ENCODE measurements around the gene SDC4. TPM values are rescaled to one million over a fixed set of nuclear protein-coding genes. Genes with fewer than 3 reads are reported as not detected.

Gene SDC4
- total RNA-seq, 1 experiment from 2014 or later, result 114 TPM

DNA sequence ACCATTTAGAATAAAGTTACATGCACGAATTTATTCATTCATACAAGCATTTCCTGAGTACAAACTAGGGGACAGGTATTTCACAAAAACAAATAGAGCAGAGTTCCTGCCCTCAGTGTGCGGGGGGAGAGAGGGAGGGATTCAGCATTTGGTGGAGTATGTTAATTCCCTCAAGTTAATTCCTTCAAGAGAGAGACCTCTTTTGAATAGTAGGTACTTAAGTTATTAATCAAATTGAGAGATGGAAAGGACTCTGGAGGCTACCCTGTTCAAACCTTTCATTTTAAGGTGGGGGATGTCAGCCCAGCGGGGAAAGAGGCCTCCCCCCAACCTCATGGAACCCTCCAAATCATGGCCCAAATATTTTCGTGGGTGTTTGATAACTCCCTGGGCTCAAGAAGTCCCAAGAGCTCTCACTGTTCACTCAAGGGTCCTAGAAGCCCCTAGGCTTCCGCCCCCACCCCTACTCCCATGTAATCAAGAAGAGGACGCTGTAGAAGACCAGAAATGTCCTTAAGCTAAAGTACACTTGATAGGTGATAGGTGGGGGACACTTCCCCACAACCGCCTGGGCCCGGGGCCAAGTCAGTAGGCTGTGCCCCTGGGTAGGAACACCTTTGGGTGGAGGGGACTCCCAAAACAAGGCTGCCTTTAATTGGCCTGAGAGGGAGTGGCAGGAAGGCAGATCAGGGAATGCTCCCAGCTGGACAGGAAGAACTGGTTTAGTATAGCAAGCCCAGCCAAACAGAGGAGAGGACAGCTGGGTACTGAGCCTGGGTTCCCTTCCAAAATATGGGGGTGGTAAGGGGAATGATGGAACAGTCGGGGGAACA lies 2.9 kb downstream of the SDC4 start:
- peak; percentile 79 to 94 for DNase-seq
- POLR2A ChIA-PET (ENCODE audit: unreplicated experiment), result interaction anchor here (0.6 to 0.9 kb wide), 3 partner anchors 32 to 274 kb away, joined by 4 to 6 read pairs (median 5); partner anchors contain the start of gene WFDC2

GRCh38 chr20:45344168-45344860 lies 3.9 kb downstream of the SDC4 start:
- DNase-seq, result peak; percentile 90 to 97
- ChIA-PET POLR2A (ENCODE audit: unreplicated experiment) (interaction anchor here (0.5 to 1.2 kb wide), 18 partner anchors 8 to 1139 kb away, joined by 3 to 14 read pairs (median 5); partner anchors contain the start of genes PIGT and TOMM34), CTCF (interaction anchor here (0.8 to 1.0 kb wide), 4 partner anchors 15 to 23 kb away, joined by 3 to 4 read pairs (median 4); partner anchors contain the start of gene SYS1)
- Histone ChIP-seq H3K79me2 (ENCODE audit: low read depth) (peaks cover 82% of the 10 kb centered on the region), H3K4me1 (replicated peaks; ENCODE audit: insufficient read depth) (peaks cover 82% of the 10 kb centered on the region), H2AFZ (no peak overlapping the region), H3K4me3 (peak overlapping the region; percentile 76), H3K4me2 (peak overlapping the region; percentile 93), H4K20me1 (ENCODE audit: insufficient read depth) (peaks cover 6% of the 10 kb centered on the region; the same call in 1 of the 2 replicates), H3K9me2 (ENCODE audit: insufficient read depth) (no peaks in the 10 kb centered on the region), H3K27me3 (ENCODE audit: insufficient read depth, low read depth) (no peaks in the 10 kb centered on the region), H3K36me3 (ENCODE audit: low read depth) (peaks cover 17% of the 10 kb centered on the region; the same call in 1 of the 2 replicates), H3F3A (ENCODE audit: insufficient read depth, low read depth) (peaks cover 70% of the 10 kb centered on the region), H3K9me3 (ENCODE audit: insufficient read depth, low read depth) (no peaks in the 10 kb centered on the region), H3K27ac (peak overlapping the region; percentile 92)
- intact Hi-C loops (cut with micrococcal nuclease; ENCODE audit: unreplicated experiment), result loop anchor here (2.0 kb wide), 3 partner anchors 16 to 434 kb away; partner anchors contain the start of gene SYS1
- TSS peak; percentile 95 for BruUV-seq (replicated peaks)
- TF ChIP-seq CTCF (conservative IDR thresholded peaks at IDR 0.05) (no peak), EZH2 (IDR thresholded peaks at IDR 0.05; ENCODE audit: low read depth) (no peak)

More for the DNA sequence above, 2.9 kb downstream of the SDC4 start:
- peak overlapping the region; percentile 76 for H3K4me3 ChIP-seq
- CTCF ChIA-PET, result interaction anchor here (0.5 kb wide), 1 partner anchor 47 kb away, joined by 10 read pairs; no protein-coding TSS in a partner anchor
- H2AFZ ChIP-seq, result no peak overlapping the region
- H3K79me2 ChIP-seq (ENCODE audit: low read depth), result peaks cover 72% of the 10 kb centered on the region
- peaks cover 6% of the 10 kb centered on the region; the same call in 1 of the 2 replicates for H4K20me1 ChIP-seq (ENCODE audit: insufficient read depth)
- peaks cover 7% of the 10 kb centered on the region; the same call in 1 of the 2 replicates for H3K36me3 ChIP-seq (ENCODE audit: low read depth)
- no peaks in the 10 kb centered on the region for H3K9me3 ChIP-seq (ENCODE audit: insufficient read depth, low read depth)
- no TSS peak for BruUV-seq (replicated peaks)
- peaks cover 72% of the 10 kb centered on the region for H3K4me1 ChIP-seq (replicated peaks; ENCODE audit: insufficient read depth)
- H3K27me3 ChIP-seq (ENCODE audit: insufficient read depth, low read depth), result no peaks in the 10 kb centered on the region
- TF ChIP-seq EZH2 (IDR thresholded peaks at IDR 0.05; ENCODE audit: low read depth), result no peak
- TF ChIP-seq CTCF (conservative IDR thresholded peaks at IDR 0.05), result no peak
- peak overlapping the region; percentile 93 for H3K4me2 ChIP-seq
- intact Hi-C loops (cut with micrococcal nuclease; ENCODE audit: unreplicated experiment), result loop anchor here (1.0 to 2.0 kb wide), 4 partner anchors 8 to 433 kb away; partner anchors contain the start of gene SYS1
- H3F3A ChIP-seq (ENCODE audit: insufficient read depth, low read depth), result peaks cover 71% of the 10 kb centered on the region
- peak overlapping the region; percentile 92 for H3K27ac ChIP-seq
- no peaks in the 10 kb centered on the region for H3K9me2 ChIP-seq (ENCODE audit: insufficient read depth)

All from PC-9 (cell line).